ENCODE results near the gene NOLC1. TPM values are rescaled to one million over a fixed set of nuclear protein-coding genes. Genes with fewer than 3 reads are reported as not detected.
A peak's percentile ranks its signal among the peaks of the same experiment; 100 is the strongest.

Gene NOLC1
- polyA plus RNA-seq (2012; ENCODE audit: low read depth, missing spikeins), result 68.9 TPM

- peak; percentile 91 for DNase-seq (ENCODE audit: insufficient read length, low spot score)
- FAIRE-seq, result peak; percentile 100
- TF ChIP-seq TAF1 (IDR thresholded peaks at IDR 0.05; ENCODE audit: low read depth, low read length) (peak; percentile 91), POLR2A (IDR thresholded peaks at IDR 0.05; ENCODE audit: low read depth, low read length) (peak; percentile 97), SPI1 (IDR thresholded peaks at IDR 0.05; ENCODE audit: low read depth, low read length) (no peak), POLR2AphosphoS5 (IDR thresholded peaks at IDR 0.05; ENCODE audit: low read depth, low read length) (peak; percentile 97), PAX5 (IDR thresholded peaks at IDR 0.05; ENCODE audit: insufficient read depth, low read length, severe bottlenecking) (no peak), POU2F2 (IDR thresholded peaks at IDR 0.05; ENCODE audit: low read depth, low read length) (peak; percentile 81)
Measured at GRCh38 chr10:102151774-102152544, at the start of gene NOLC1. Gene NOLC1 (plus strand): TSS chr10:102152389. CDS start chr10:102152411, 22 bp downstream.

- no peak for FAIRE-seq
- TF ChIP-seq TAF1 (IDR thresholded peaks at IDR 0.05; ENCODE audit: low read depth, low read length) (no peak), SPI1 (IDR thresholded peaks at IDR 0.05; ENCODE audit: low read depth, low read length) (no peak), POLR2AphosphoS5 (IDR thresholded peaks at IDR 0.05; ENCODE audit: low read depth, low read length) (no peak), POU2F2 (IDR thresholded peaks at IDR 0.05; ENCODE audit: low read depth, low read length) (no peak), PAX5 (IDR thresholded peaks at IDR 0.05; ENCODE audit: insufficient read depth, low read length, severe bottlenecking) (no peak), POLR2A (IDR thresholded peaks at IDR 0.05; ENCODE audit: low read depth, low read length) (no peak)
Measured at GRCh38 chr10:102102421-102102820, 49.8 kb upstream of the NOLC1 start.

GRCh38 chr10:102106998-102107397, 45.2 kb upstream of the NOLC1 start:
- DNase-seq (ENCODE audit: insufficient read length, low spot score), result no peak
- TF ChIP-seq POLR2A (IDR thresholded peaks at IDR 0.05; ENCODE audit: low read depth, low read length), result no peak
- TF ChIP-seq TAF1 (IDR thresholded peaks at IDR 0.05; ENCODE audit: low read depth, low read length), result no peak
- FAIRE-seq, result no peak

More at GRCh38 chr10:102102421-102102820, 49.8 kb upstream of the NOLC1 start:
- DNase-seq (ENCODE audit: insufficient read length, low spot score), result no peak

DNA sequence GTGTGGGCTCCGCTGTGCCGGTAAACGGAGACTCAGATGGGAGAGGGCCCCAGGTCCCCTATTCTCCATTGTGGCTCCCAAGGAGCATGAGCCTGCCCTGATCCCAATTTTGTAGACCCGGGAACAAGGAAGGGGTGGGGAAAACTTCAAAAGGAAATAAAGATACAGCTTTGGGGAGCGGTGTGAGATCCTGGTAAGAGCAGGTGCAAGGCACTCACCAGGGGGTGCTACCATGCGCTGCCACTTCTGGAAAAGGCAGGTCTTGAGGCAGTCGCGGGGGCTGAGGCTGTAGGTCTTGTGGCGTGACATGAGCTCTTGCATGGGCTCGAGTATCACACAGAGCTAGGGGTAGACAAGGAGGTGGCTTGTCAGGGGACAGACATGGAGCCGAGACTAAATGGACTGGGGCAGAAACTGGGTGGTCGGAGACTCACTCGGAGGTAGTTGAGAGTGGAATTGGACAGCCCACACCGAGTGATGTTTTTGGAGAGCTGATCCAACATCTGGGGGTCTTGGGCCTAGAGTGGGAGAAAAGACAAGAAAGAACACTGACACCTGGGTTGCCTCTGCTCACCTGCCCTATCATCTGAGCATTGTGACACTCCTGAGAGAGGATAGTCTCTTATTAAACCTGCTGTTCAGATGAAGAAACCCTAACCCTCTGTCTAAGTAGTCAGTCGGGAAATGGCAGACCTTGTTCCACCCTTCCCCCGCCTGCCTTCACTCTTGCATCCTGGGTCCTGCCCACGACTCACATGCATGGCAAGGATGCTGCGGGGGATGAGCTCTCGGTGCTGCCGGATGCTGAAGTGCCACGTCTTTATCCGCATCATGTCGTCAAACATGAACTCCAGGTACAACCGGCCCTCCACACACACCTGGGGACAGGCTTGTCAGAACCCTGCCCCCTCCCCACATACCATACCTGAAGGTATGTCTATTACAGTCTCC, 42.7 kb upstream of the NOLC1 start:
- TF ChIP-seq POLR2A (IDR thresholded peaks at IDR 0.05; ENCODE audit: low read depth, low read length), result no peak
- TF ChIP-seq POLR2AphosphoS5 (IDR thresholded peaks at IDR 0.05; ENCODE audit: low read depth, low read length), result no peak
- no peak for TF ChIP-seq SPI1 (IDR thresholded peaks at IDR 0.05; ENCODE audit: low read depth, low read length)
- TF ChIP-seq TAF1 (IDR thresholded peaks at IDR 0.05; ENCODE audit: low read depth, low read length), result no peak
- no peak for TF ChIP-seq POU2F2 (IDR thresholded peaks at IDR 0.05; ENCODE audit: low read depth, low read length)
- no peak for TF ChIP-seq PAX5 (IDR thresholded peaks at IDR 0.05; ENCODE audit: insufficient read depth, low read length, severe bottlenecking)
- no peak for FAIRE-seq
- no peak for DNase-seq (ENCODE audit: insufficient read length, low spot score)

DNA sequence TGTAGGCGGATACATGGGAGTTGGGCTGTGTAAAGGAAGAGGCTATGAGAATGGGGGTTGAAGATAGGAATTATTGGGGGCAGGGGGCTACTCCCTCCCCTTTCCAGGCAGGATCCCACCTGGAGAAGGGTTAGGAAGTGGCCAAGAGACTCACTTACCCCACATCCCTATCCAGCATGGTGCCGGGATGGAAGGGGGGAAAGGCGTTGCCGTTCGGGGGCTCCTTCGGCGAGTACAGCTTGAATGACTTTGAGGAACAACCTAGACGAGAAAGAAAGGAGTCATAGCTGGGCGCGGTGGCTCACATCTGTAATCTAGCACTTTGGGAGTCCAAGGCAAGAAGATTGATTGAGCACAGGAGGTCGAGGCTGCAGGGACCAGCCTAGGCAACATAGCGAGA, 40.9 kb upstream of the NOLC1 start:
- no peak for DNase-seq (ENCODE audit: insufficient read length, low spot score)
- FAIRE-seq, result no peak
- TF ChIP-seq SPI1 (IDR thresholded peaks at IDR 0.05; ENCODE audit: low read depth, low read length), result no peak
- TF ChIP-seq TAF1 (IDR thresholded peaks at IDR 0.05; ENCODE audit: low read depth, low read length), result no peak
- TF ChIP-seq POLR2A (IDR thresholded peaks at IDR 0.05; ENCODE audit: low read depth, low read length), result no peak
- TF ChIP-seq PAX5 (IDR thresholded peaks at IDR 0.05; ENCODE audit: insufficient read depth, low read length, severe bottlenecking), result no peak
- TF ChIP-seq POU2F2 (IDR thresholded peaks at IDR 0.05; ENCODE audit: low read depth, low read length), result no peak

DNA sequence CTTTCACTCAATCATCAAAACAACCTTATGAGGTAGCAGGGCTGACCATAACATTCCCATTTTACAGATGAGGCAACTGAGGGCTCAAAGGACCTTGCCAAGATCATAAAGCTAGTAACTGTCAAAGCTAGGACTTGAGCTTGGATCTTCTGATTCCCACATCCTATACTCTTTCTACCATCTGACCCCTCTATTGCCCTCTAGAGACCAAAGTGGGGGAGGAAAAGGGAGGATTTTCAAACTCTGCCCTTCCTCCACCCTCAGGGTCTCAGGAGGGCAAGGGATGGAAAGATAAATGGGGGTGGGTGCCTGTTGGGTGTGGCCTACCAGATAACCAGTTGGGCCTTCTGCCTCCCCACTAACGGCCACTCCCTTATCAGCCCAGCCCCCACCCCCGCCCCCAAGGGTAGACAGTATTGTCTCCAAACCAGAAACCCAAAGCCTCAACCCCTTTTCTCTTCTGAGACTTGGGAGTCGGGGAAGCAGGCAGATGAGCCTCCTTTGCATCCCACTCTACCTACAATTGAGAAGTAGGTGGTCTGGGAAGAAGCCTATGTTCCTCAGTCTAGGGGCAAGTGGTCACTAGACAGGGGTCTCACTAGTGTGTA, 39.9 kb upstream of the NOLC1 start:
- TF ChIP-seq TAF1 (IDR thresholded peaks at IDR 0.05; ENCODE audit: low read depth, low read length) (no peak), PAX5 (IDR thresholded peaks at IDR 0.05; ENCODE audit: insufficient read depth, low read length, severe bottlenecking) (no peak), POU2F2 (IDR thresholded peaks at IDR 0.05; ENCODE audit: low read depth, low read length) (no peak), SPI1 (IDR thresholded peaks at IDR 0.05; ENCODE audit: low read depth, low read length) (no peak), POLR2AphosphoS5 (IDR thresholded peaks at IDR 0.05; ENCODE audit: low read depth, low read length) (no peak), POLR2A (IDR thresholded peaks at IDR 0.05; ENCODE audit: low read depth, low read length) (no peak)
- FAIRE-seq (no peak), DNase-seq (ENCODE audit: insufficient read length, low spot score) (no peak)

- no peak for FAIRE-seq
- TF ChIP-seq PAX5 (IDR thresholded peaks at IDR 0.05; ENCODE audit: insufficient read depth, low read length, severe bottlenecking) (no peak), TAF1 (IDR thresholded peaks at IDR 0.05; ENCODE audit: low read depth, low read length) (no peak), POU2F2 (IDR thresholded peaks at IDR 0.05; ENCODE audit: low read depth, low read length) (no peak), POLR2AphosphoS5 (IDR thresholded peaks at IDR 0.05; ENCODE audit: low read depth, low read length) (no peak), POLR2A (IDR thresholded peaks at IDR 0.05; ENCODE audit: low read depth, low read length) (no peak), SPI1 (IDR thresholded peaks at IDR 0.05; ENCODE audit: low read depth, low read length) (no peak)
- no peak for DNase-seq (ENCODE audit: insufficient read length, low spot score)
Measured at GRCh38 chr10:102113261-102113955, 38.8 kb upstream of the NOLC1 start.

- TF ChIP-seq TAF1 (IDR thresholded peaks at IDR 0.05; ENCODE audit: low read depth, low read length) (no peak), POU2F2 (IDR thresholded peaks at IDR 0.05; ENCODE audit: low read depth, low read length) (no peak), PAX5 (IDR thresholded peaks at IDR 0.05; ENCODE audit: insufficient read depth, low read length, severe bottlenecking) (no peak), SPI1 (IDR thresholded peaks at IDR 0.05; ENCODE audit: low read depth, low read length) (no peak), POLR2AphosphoS5 (IDR thresholded peaks at IDR 0.05; ENCODE audit: low read depth, low read length) (no peak), POLR2A (IDR thresholded peaks at IDR 0.05; ENCODE audit: low read depth, low read length) (no peak)
- DNase-seq (ENCODE audit: insufficient read length, low spot score), result no peak
- FAIRE-seq, result no peak
Measured at GRCh38 chr10:102113956-102114857, 38.0 kb upstream of the NOLC1 start.

Measured in GM12891 (cell line).